ENCODE data around the gene TIAM2.
"Not testable (repeated sequence)": the region's sequence is repeated elsewhere in the genome, so short reads cannot be mapped to it uniquely, and the experiment has no call there.

Gene TIAM2

DNA sequence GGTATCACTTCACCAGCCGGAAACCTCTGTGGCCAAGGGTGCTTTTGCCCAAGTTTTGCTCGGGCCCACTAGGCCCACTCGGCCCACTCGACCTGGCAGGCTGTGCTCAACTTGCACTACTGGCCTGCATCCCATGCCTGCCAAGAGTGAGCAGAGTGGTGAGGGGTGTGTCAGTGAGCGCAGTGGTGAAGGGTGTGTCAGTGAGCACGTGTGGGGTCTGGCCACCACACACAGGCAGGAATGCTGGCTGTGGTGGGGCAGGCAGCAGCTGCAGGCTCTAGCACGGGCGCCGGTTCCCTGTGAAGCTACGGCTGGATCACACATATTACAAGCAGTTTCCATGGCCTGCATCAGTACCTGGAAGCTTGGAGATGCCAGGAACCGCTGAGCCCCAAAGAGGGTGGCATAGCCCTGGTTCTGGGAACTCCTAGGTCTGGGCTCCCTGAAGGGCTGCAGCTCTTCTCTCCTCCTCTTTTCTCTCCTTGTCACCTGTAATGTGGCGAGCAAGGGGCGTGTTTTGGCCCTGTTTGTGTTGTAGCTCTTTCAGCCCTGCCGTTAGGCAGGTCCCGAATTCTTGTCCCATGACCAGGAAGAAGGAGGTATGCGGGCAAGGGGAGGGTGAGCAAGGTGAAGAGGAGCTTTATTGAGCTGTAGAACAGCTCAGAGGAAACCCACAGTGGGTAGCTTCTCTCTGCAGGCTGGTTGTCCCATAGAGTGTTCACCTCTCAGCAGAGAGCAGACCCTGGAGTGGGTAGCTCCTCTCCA is 217.7 kb downstream of the TIAM2 start:
- DNase-seq = no peak

DNA sequence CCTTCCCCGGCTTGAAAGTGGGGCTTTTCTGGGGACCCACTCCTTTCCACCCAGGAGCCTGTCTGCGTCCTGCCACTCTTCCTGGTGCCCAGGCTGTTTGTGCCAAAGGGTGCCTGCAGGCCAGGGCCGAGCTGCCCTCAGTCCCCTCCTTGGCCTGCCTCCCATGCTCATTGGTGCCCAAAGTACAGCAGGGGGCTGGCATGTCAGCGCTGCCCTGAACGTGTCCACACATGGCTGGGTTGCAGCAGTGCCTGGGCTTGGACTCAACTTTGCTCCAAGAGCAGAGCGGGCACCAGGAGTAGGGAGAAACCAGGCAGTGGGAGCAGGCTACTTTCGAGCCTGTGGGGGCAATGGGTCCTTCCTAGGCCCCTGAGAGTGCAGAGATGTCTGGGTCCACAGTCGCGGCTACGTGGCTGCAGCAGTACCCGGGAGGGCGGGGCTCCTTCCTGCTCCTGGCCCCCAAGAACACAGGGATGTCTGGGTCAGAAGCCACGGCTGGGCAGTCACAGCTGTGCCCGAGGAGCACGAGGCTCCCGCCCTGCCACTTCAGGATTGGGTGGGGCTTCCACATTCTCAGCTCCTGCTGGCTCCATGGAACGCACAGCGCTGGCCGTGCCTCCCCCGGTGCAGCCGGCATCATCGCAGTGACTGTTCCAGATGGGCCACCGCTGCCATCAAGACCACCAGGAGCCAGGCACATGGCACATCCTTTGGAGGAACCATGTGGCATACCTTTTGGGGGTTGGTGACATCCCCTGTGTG is 218.7 kb downstream of the TIAM2 start:
- no peak for DNase-seq

DNA sequence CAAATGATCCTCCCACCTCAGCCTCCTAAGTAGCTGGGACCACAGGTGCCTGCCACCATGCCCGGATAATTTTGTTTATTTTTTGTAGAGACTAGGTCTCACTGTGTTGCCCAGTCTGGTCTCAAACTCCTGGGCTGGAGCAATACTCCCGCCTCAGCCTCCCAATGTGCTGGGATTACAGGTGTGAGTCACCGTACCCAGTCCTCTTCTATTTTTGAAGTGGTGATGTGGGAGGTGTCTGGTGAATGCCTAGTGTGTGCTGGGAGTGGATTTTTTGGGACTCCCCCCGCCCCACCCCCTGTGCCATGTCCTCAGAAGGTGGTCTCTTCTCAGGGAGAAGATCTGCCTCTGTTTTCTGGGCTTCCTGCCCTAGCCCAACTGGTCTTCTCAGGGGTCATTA is 220.8 kb downstream of the TIAM2 start:
- DNase-seq = no peak

DNA sequence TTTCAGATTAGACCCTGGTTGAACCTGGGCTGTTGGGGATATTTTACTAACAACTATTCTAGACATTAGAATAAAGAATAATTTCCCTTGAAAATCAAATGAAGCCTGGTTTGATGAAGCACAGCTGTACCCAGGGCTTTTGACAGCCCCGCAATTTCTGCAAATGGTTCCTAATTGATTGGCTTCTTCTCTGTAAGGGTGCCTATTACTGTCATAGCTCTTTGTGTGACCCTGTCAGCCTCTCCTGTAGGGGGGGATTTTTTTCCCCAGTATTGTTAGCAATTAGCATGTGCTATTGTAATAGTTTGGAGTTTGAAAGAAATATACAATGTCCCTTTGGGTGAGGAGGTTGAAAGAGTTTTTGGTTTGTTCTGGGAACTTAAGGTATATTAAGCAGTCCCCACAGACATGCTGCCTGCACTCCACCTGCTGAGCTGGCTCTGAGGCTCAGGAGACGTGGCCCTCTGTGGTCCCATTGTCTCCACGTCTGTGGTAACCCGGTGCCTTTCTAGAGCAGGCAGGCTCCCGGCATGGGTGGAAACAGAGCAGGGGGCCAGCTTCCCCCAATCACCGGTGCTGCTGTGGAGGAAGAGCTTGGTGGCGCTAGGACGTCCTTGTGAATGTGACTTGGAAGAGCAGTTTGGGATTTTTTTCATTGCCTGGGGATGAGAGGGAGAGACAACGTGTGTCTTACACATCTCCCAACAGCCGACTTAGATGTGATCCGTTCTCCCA is 221.4 kb downstream of the TIAM2 start:
- DNase-seq = no peak

DNA sequence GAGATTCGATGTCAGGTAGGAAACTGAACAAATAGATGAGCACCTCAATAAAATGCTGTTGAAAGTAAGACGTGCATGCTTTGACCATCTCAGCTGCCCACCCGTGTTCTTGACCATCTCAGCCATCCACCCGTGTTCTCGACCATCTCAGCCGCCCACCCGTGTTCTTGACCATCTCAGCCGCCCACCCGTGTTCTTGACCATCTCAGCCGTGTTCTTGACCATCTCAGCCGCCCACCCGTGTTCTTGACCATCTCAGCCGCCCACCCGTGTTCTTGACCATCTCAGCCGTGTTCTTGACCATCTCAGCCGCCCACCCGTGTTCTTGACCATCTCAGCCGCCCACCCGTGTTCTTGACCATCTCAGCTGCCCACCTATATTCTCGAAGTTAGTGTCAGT is 223.6 kb downstream of the TIAM2 start:
- DNase-seq = not testable (repeated sequence)

DNA sequence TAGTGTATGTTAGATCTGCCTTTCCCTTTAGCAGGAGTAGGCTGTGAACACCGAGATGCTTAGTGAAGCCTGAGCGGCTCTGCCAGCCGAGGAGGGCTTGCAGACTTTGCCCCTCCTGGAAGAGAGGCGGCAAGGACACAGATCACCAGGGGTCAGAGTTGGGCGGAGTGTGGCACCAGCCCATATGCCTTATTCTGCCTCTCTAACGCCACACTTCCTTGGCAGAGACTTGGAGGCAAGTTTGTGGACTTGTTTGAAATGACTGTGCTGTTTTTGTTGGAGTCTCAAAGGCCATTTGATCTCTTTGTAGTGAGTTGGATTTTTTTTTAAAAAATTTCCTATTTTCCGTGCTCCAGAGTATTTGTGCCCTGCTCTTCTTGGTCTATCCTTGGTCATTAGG is 224.2 kb downstream of the TIAM2 start:
- DNase-seq = no peak

DNA sequence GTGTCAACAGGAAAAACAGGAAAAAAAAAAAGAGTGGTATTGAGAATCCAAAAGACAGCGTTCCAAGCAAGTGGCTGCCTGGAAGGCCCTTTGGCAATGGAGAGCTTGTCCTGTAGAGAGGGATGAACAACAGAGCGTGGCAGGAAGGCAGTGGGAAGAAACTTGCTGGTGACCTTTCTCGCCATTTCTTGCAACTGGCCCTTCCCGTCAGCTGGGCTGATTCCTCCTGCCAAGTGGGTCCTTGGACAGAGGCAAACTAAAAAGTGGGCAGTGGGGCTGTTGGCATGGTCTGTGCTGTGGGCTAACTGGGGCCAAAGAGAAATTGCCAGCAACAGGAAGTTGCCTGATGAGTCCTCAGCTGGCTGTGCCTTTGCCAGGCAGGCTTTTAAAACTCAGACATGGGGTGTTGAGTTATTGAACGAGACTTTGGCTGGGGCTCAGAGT is 224.8 kb downstream of the TIAM2 start:
- DNase-seq = no peak

DNA sequence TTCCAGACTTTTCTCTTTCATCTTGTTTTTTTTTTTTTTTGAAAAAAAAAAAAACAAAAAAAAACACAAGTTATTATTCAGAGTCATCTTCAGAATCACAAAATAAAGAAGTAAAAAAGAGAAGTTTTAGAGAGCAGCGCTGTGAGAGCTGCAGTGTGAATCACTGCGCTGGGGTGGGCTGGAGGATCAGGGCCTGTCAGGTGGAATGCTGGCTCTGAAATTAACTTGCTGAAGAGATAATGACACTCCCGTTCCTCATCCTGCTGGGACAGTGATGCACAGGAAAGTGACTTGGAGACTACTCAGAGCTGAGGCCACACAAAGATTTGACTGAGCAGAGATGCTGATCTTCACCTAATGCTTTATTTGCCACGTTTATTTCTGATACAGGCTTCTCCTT is 226.0 kb downstream of the TIAM2 start:
- no peak for DNase-seq

DNA sequence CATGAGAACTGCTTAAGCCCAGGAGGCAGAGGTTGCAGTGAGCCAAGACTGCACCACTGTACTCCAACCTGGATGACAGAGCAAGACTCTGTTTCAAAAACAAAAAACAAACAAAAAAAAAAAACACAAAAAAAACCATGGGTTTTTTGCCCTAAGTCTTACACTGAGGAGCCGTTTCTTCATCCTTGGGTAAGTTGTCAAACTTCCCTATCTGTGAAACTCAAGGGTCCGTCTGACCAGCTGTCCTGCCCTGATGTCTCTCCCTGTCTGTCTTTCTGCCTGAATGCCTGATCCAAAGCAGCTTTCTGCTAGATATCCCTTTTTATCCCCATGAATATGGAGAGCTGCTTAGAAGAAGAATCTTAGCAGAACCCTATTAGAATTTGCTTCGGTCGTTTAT is 227.4 kb downstream of the TIAM2 start:
- DNase-seq = no peak

DNA sequence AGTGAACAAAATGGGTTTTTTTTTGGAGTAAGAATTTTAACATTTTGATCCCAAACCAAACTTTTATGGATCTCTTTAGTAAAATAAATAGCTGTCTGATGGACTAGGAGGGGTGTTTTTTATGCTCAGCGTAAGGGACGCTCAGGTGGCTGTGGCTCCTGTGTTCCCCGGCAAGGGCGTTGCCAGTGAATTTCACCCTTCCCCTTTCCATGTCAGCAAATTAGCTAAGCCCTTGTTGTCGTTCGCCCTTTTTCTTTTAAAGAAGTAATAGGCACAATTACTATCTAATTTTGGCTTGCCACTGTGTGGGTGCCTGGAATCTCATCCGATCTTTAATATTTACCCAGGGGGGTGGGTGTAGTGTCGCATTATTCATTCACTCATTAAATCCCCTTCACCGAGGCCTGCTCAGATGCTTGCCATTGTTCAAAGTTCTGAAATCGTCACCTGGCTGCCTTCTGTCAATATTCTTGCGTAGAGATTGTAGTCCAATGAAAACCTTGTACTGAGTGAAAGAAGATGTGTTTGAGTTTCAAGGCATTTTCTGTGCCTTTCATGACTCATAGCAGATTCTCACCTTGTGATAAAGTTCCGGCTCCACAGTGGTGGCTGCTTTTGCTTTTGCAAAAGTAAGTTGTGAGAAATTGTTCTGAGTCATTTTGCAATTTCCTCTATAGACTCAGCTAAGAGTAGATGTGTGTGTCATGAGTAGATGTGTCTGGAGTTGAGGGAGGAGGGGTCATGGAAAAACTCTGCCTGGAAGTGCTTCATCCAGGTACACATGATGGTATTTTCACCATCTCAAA is 228.7 kb downstream of the TIAM2 start:
- DNase-seq = no peak

DNA sequence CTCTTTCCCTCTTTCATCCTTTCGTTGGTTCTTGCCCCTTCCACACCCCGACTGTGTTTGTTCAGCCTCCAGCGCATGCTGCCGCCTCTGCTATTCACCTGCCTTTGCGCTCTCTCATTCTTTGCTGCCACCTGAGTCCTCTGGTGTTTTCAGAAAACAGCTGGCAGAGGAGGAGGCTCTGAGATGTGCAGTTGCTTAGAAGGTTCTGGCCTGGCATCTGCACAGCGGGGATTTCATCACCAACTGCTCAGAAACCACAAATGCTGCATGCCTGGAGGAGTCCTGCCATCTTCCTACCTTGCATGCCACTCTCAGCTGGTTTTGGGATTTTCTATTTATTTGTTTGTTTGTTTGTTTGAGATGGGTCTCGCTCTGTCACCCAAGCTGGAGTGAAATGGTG is 229.5 kb downstream of the TIAM2 start:
- no peak for DNase-seq

DNA sequence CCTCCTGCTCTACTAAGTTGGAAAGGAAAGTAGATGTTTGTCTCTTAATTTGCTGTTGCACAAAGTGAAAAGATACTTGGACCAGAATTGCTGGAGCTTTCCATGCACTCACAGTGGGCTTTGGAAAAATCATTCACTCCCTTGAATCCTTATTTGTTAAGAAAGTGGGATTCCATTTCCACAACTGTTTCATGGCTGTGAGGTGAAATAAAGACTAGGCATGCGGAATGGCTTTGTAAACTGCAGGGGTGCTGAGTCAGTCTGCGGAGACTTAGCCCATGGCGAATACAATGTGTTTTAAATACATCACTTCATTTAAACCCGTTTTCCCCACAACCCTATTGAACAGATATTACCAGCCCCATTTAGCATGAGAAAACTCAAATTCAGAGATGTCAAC is 231.9 kb downstream of the TIAM2 start:
- no peak for DNase-seq

DNA sequence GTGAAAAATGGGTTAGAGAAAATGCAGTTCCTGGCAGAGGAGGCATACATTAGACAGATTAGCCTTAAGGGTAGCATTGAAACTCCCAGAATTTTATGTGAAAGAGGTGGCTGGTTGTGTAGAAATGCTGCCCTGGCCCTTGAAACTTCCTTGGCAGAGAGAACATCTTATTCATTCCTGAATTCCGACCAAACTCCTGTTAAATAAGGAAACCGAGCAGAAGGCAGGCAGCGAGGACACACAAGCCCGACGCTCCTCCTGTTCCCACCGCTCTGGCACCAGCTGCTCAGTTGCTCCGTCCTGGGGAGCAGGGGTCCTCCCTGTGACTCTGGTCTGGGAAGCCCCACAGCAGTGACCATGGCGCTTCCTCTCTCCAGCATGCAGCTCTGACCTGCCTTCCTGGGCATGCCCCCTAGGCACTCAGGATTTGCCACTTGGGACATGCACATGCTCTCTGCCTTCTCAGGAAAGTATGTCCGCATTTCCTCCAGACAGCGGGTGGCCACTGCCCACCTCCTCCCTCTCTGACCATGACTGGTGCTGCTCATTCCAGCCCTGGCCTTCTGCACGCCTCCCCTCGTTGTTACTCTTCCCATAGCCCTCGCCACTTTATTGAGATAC is 233.5 kb downstream of the TIAM2 start:
- DNase-seq = no peak

DNA sequence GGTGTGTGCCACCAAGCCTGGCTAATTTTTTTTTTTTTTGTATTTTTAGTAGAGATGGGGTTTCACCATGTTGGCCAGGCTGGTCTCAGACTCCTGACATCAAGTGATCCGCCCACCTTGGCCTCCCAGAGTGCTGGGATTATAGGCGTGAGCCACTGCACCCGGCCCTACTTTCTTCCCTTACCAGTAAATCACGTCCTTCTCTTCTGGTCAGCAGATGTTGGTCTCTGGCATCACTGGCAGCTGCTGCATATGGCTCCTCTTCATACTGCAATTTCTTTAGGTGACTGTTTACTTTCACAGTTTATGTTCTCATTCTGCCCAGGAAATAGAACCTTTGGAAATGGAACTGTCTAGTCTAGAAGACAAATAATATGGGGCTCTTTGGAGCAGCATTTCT is 235.9 kb downstream of the TIAM2 start:
- not testable (repeated sequence) for DNase-seq

DNA sequence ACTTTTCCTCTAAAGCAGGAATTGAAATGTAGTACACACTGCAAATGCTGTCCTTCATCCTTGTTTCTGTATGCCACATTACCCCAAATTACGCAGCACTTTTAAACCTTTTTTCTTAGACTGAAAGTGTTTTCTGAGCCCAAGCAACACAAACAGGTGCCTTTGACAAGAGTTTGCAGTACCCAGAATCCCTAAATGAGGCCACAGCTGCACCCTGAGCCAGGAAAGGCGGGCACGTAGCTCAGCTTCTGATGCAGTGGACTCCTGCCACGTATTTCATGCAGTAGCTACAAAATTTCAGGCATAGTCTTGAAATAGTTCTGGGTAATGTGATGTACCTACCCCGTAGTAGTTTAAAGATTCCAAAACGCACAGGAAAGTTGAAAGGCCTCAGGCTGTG is 237.7 kb downstream of the TIAM2 start:
- no peak for DNase-seq

DNA sequence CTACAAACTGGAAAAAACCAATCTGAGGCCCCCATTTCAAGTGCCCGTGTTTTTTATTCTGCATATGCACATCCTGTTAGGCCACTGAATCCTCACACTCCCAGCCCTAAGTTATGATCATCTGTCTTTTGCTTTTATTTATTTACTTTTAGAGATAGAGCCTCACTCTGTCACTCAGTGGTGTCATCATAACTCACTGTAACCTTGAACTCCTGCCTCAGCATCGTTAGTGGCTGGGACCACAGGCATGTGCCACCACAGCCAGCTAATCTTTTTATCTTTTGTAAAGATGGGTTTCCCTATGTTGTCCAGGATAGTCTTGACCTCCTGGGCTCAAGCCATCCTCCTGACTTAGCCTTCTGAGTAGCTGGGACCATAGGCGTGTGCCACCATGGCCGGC is 239.1 kb downstream of the TIAM2 start:
- DNase-seq = no peak

DNA sequence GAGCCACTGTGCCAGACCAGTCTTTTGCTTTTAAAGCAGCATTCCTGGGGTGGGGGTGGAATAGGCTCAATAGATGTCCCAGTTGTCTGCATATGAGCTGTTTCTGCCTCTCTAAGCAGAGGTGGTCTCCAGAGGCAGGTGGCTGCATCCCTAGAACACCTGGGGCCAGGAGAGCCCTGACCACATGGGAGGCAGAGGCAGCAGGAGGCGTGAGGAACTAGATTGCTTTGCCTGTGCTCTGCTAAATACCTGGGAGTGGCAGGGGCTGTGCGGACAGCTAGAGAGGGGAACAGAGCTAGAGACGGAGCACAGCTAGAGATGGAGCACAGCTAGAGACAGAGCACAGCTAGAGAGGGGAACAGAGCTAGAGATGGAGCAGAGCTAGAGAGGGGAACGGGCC is 239.6 kb downstream of the TIAM2 start:
- DNase-seq = no peak

DNA sequence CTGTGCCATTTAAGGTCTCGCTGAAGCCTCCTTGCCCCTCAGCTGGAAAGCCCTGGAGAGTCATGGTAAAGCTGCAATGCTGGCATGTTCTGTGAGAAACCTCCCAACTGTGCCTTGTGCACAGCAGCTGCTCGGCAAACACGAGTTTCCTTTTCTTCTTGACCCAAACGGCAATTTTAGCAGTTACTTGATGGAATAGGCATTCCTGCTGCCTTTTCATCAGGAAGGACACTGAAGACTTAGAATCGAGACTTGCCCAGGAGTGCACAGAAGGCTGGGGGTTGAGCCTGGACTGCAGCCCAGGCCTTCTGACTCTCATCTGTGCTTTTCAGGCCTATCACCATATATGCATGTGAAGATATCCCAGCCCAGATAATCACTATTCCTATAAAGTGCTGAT is 240.0 kb downstream of the TIAM2 start:
- DNase-seq = no peak

DNA sequence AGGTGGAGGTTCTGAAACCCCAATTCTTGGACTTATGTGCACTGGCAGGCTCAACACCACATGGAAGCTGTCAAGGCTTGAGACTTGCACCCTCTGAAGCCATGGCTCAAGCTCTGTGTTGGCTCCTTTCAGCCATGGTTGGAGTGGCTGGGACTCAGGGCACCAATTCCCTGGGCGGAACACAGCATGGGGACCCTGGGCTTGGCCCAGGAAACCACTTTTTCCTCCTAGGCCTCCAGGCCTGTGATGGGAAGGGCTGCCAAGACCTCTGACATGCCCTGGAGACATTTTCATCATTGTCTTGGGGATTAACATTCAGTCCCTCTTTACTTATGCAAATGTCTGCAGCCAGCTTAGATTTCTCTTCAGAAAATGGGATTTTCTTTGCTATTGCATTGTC is 242.5 kb downstream of the TIAM2 start:
- no peak for DNase-seq

DNA sequence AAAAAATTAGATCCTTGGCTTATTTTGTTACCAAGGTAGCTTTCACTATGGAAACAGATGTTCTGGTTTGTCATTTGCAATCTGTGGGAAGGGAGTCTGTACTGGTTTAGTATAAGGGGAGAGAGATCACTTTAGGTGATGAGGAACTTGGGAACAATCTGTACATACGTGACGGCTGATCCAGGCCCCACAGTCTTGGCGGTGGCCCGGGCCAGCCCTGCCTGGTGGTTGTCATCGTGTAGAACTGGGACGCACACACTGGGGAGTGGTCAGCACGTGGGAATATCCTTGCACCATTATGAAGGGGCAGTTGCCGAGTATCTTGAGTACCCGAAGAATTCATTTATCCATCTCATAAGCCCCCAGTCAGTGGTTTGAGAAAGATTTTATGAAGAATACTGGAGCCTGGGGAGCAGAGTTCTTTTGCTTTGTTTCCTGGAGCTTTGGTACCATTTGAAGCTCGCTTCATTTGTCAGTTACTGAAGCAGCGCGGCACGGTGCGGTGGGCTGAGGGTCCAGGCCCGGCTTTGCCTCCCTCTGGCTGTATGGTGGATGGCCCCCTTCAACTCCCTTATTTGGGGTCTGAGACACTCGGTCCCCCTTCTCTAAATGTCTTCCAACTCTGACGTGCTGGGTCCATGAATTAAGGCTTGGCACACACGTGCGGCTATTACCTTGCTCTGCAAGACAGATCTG is 245.9 kb downstream of the TIAM2 start:
- DNase-seq = no peak

DNA sequence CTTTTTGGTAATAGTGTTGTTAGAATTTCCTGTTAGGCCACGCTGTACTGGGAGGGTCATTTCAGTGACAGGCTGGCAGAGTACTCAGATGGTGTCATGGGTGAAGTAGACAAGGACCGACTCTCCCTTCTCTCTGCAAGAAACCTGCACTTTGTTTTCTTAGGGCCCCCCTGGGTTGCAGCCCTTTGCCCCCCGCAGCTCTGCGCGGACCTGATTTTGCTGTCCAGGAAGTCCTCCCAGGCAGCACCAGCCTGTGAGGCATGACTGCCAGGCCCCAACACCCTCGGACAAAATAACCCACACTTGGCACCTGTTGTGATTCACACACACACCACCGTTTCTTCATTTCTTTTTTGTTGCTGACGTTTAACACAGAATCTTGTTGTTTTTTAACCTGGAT is 246.9 kb downstream of the TIAM2 start:
- DNase-seq = no peak

DNA sequence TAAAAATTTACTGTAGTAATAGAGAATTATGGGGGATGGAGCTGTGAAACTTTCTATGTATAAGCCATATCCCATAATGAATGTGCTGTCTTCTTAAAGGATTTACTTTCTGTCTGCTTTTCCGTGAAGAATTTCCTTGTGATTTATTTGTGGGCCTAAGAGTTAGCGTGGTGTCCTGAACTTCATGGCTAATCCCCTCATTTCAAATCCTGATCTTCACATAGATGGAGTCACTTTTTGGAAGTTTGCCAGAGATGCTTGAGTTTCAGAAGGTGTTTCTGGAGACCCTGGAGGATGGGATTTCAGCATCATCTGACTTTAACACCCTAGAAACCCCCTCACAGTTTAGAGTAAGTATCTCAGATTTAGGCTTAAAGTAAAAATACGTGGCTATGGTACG is 249.3 kb downstream of the TIAM2 start:
- no peak for DNase-seq
